Measurements from ENCODE around the gene RABEPK. TPM values are rescaled to one million over a fixed set of nuclear protein-coding genes. Genes with fewer than 3 reads are reported as not detected.

The RABEPK gene
- total RNA-seq, 1 experiment from 2014 or later, result 49.0 TPM

Other genes with a start within 250 kb of the RABEPK start
- 4.9 and 10.8 TPM in 2 replicates for gene SCAI, start 57.0 kb upstream of the RABEPK start, total RNA-seq (2014; rRNA removed; shearing (Covaris generic))
- gene PPP6C, start 10.7 kb upstream of the RABEPK start, total RNA-seq (2014; rRNA removed; shearing (Covaris generic)), result 59.9 and 67.7 TPM in 2 replicates
- 50.3 and 56.3 TPM in 2 replicates for gene HSPA5, start 40.8 kb downstream of the RABEPK start, total RNA-seq (2014; rRNA removed; shearing (Covaris generic))
- 33.3 and 37.1 TPM in 2 replicates for gene GAPVD1, start 61.3 kb downstream of the RABEPK start, total RNA-seq (2014; rRNA removed; shearing (Covaris generic))

All from Daoy (cell line).